Caco-2 (cell line): ENCODE measurements around the gene CSF2RB. TPM values are rescaled to one million over a fixed set of nuclear protein-coding genes. Genes with fewer than 3 reads are reported as not detected.

Experiments
- BruUV-seq: library from RNA; stranded (reverse); fragments of 400-500 nt; replicated peaks from 2 replicates; lab custom pipeline; 2021; lab: Mats Ljungman, UMichigan
- CTCF ChIA-PET: fragments of 300-600 bp; sonication (Branson Sonifier 250); formaldehyde crosslinking; loops from one replicate; lab custom pipeline; 2022; ENCODE audit warnings: antibody characterized with exemption; lab: Charles Lee
- POLR2A ChIA-PET: fragments of 300-600 bp; sonication (Branson Sonifier 250); formaldehyde crosslinking; loops from one replicate; lab custom pipeline; 2022; ENCODE audit warnings: antibody characterized with exemption; lab: Charles Lee
- DNase-seq, 2 experiments: peaks; one replicate each; pipeline versions ENCODE4 v3.0.0 to v3.0.0-alpha.2; 2020 to 2022
- H3K27me3 ChIP-seq: replicated peaks from 2 replicates; pipeline ENCODE4 v1.6.0; 2011; ENCODE audit warnings: low read length; ENCODE audit not compliant: control insufficient read depth, insufficient read depth
- H3K36me3 ChIP-seq: 2 replicates; pipeline ENCODE4 v1.5.1; 2011; ENCODE audit warnings: low read length; ENCODE audit not compliant: control insufficient read depth, insufficient read depth
- H3K4me1 ChIP-seq: fragments of 250-450 bp; sonication (Bioruptor Pico); 2 replicates; pipeline ENCODE4 v1.5.1; 2020; ENCODE audit warnings: mild to moderate bottlenecking
- H3K4me3 ChIP-seq: 2 replicates; pipeline ENCODE4 v1.5.1; 2011; ENCODE audit warnings: low read depth, mild to moderate bottlenecking, control low read depth, low read length
- H3K9me3 ChIP-seq: fragments of 250-450 bp; sonication (Bioruptor Pico); 2 replicates; pipeline ENCODE4 v1.5.1; 2020; ENCODE audit warnings: mild to moderate bottlenecking, moderate library complexity
- H3K27ac Mint-ChIP-seq: one replicate; pipeline ENCODE4 v1.8.0; 2022; ENCODE audit warnings: mixed read lengths; ENCODE audit not compliant: unreplicated experiment
- H3K27me3 Mint-ChIP-seq: one replicate; pipeline ENCODE4 v1.8.0; 2022; ENCODE audit warnings: mixed read lengths; ENCODE audit not compliant: insufficient read depth, unreplicated experiment
- H3K36me3 Mint-ChIP-seq: one replicate; pipeline ENCODE4 v1.8.0; 2022; ENCODE audit warnings: mild to moderate bottlenecking, mixed read lengths; ENCODE audit not compliant: insufficient read depth, unreplicated experiment
- H3K4me1 Mint-ChIP-seq: one replicate; pipeline ENCODE4 v1.8.0; 2022; ENCODE audit warnings: low read depth, mixed read lengths; ENCODE audit not compliant: unreplicated experiment
- H3K4me3 Mint-ChIP-seq: one replicate; pipeline ENCODE4 v1.8.0; 2022; ENCODE audit warnings: mild to moderate bottlenecking, moderate library complexity, mixed read lengths; ENCODE audit not compliant: unreplicated experiment
- H3K9me3 Mint-ChIP-seq: one replicate; pipeline ENCODE4 v1.8.0; 2022; ENCODE audit warnings: mixed read lengths; ENCODE audit not compliant: unreplicated experiment
- intact Hi-C: fragments of 100-400 bp; cut with micrococcal nuclease; formaldehyde crosslinking; loops from one replicate; pipeline ENCODE4 v1.10.0; 2022; ENCODE audit not compliant: unreplicated experiment
- total RNA-seq: library from RNA; stranded (reverse); gene quantifications from 2 replicates; pipeline ENCODE4 v1.2.3, GENCODE V29; 2022
- TF ChIP-seq, protein P1 (sequence below), 2 experiments: fragments of 200-600 bp in 1 of 2; IDR thresholded peaks; 1 replicate in 1 of 2; 2 replicates in 1 of 2; pipeline versions ENCODE4 v1.5.1 to v1.8.0; 2011 to 2022; ENCODE audit warnings: antibody characterized with exemption in 1 of 2, control low read depth in 1 of 2, inconsistent platforms in 1 of 2, low read depth in 1 of 2, low read length in 1 of 2, mild to moderate bottlenecking in 1 of 2, moderate library complexity in 1 of 2; ENCODE audit not compliant: insufficient read depth in 1 of 2, severe bottlenecking in 1 of 2, unreplicated experiment in 1 of 2

The CSF2RB gene
- total RNA-seq, 1 experiment from 2014 or later = not detected

DNA sequence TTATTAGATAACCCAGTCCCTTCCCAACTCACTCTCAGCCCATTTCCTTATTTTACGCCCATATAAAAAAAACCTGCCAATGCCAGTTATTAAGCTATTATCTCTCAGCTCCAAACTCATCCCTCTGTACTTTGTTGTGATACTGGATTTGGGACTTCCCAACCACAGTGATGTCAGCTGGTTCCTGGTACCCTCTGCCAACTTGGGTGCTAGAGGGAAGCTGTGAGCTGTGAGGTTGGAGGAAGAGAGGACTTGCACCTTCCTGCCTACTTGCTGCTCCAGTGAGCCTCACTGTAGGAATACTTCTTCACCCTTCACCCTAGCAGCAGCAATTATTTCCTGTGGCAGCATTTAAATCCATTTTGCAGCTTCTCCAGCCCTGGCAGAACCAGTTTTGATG, 19.2 kb upstream of the CSF2RB start:
- Mint-ChIP-seq H3K27me3 (peaks cover 13% of the 10 kb centered on the region), H3K9me3 (peaks cover 10% of the 10 kb centered on the region), H3K36me3 (no peaks in the 10 kb centered on the region), H3K4me3 (no peak overlapping the region), H3K4me1 (no peaks in the 10 kb centered on the region), H3K27ac (no peak overlapping the region)
- Histone ChIP-seq H3K36me3 (no peaks in the 10 kb centered on the region), H3K4me1 (no peaks in the 10 kb centered on the region), H3K27me3 (no peaks in the 10 kb centered on the region), H3K9me3 (no peaks in the 10 kb centered on the region), H3K4me3 (no peak overlapping the region)
- intact Hi-C loops = no loop called here
- ChIA-PET POLR2A (no interaction called here), CTCF (no interaction called here)
- BruUV-seq = no TSS peak
- TF ChIP-seq, protein P1, sequence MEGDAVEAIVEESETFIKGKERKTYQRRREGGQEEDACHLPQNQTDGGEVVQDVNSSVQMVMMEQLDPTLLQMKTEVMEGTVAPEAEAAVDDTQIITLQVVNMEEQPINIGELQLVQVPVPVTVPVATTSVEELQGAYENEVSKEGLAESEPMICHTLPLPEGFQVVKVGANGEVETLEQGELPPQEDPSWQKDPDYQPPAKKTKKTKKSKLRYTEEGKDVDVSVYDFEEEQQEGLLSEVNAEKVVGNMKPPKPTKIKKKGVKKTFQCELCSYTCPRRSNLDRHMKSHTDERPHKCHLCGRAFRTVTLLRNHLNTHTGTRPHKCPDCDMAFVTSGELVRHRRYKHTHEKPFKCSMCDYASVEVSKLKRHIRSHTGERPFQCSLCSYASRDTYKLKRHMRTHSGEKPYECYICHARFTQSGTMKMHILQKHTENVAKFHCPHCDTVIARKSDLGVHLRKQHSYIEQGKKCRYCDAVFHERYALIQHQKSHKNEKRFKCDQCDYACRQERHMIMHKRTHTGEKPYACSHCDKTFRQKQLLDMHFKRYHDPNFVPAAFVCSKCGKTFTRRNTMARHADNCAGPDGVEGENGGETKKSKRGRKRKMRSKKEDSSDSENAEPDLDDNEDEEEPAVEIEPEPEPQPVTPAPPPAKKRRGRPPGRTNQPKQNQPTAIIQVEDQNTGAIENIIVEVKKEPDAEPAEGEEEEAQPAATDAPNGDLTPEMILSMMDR (IDR thresholded peaks at IDR 0.05; ENCODE audit: insufficient read depth in 1 of 2, low read depth in 1 of 2, low read length in 1 of 2, severe bottlenecking in 1 of 2, unreplicated experiment in 1 of 2) = no peak
- no peak for DNase-seq

DNA sequence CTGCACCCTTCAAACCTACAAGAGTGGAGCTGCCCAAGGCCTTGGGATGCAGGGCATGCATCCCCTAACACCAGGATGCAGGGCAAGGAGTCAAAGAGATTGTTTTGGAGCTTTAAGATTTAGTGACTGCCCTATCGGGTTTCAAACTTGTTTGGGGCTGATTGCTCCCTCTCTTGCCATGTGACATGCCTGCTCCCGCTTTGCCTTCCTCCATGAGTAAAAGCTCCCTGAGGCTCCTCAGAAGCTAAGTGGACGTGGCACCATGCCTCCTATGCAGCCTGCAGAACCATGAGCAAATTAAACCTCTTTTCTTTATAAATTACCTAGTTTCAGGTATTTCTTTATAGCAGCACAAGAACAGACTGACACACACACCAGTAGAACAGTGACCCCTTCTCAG, 15.8 kb upstream of the CSF2RB start:
- POLR2A ChIA-PET = no interaction called here
- intact Hi-C loops = no loop called here
- no peaks in the 10 kb centered on the region for H3K9me3 ChIP-seq
- Mint-ChIP-seq H3K27ac (no peak overlapping the region), H3K4me3 (no peak overlapping the region), H3K4me1 (no peaks in the 10 kb centered on the region), H3K9me3 (peaks cover 10% of the 10 kb centered on the region), H3K36me3 (no peaks in the 10 kb centered on the region), H3K27me3 (peaks cover 11% of the 10 kb centered on the region)
- CTCF ChIA-PET = interaction anchor here (0.6 kb wide), 1 partner anchor 505 kb away, joined by 3 read pairs; no protein-coding TSS in a partner anchor
- no peaks in the 10 kb centered on the region for H3K4me1 ChIP-seq
- no peak overlapping the region for H3K4me3 ChIP-seq
- DNase-seq = no peak
- no TSS peak for BruUV-seq
- TF ChIP-seq, protein P1 (IDR thresholded peaks at IDR 0.05; ENCODE audit: insufficient read depth in 1 of 2, low read depth in 1 of 2, low read length in 1 of 2, severe bottlenecking in 1 of 2, unreplicated experiment in 1 of 2) = no peak
- no peaks in the 10 kb centered on the region for H3K36me3 ChIP-seq
- H3K27me3 ChIP-seq = no peaks in the 10 kb centered on the region

DNA sequence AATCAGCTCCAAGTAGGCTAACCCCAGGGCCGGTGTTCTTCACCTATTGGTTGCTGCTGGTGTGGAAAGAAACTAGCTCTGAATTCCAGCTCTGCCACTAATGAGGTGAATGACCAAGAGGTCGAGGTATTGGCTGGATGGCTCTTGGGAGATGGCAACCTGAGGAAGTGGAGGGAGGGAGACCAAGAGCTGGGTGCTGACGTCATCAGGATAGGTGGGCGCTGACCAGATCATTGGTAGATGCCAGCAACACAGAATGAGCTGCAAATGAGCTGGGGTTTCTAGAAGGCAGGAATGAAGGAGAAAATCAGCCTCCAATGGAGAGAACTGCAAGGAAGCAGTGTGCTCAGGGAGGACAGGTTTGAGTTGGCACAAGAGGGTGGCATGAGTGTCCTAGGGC, 14.7 kb upstream of the CSF2RB start:
- BruUV-seq = no TSS peak
- intact Hi-C loops = no loop called here
- H3K9me3 Mint-ChIP-seq = peaks cover 10% of the 10 kb centered on the region
- no peak overlapping the region for H3K4me3 Mint-ChIP-seq
- H3K4me1 ChIP-seq = no peaks in the 10 kb centered on the region
- CTCF ChIA-PET = no interaction called here
- H3K27me3 Mint-ChIP-seq = peaks cover 14% of the 10 kb centered on the region
- POLR2A ChIA-PET = no interaction called here
- H3K27ac Mint-ChIP-seq = no peak overlapping the region
- no peaks in the 10 kb centered on the region for H3K36me3 Mint-ChIP-seq
- H3K4me3 ChIP-seq = no peak overlapping the region
- no peaks in the 10 kb centered on the region for H3K9me3 ChIP-seq
- no peak for DNase-seq
- no peaks in the 10 kb centered on the region for H3K27me3 ChIP-seq
- H3K4me1 Mint-ChIP-seq = no peaks in the 10 kb centered on the region
- H3K36me3 ChIP-seq = no peaks in the 10 kb centered on the region
- TF ChIP-seq, protein P1 (IDR thresholded peaks at IDR 0.05; ENCODE audit: insufficient read depth in 1 of 2, low read depth in 1 of 2, low read length in 1 of 2, severe bottlenecking in 1 of 2, unreplicated experiment in 1 of 2) = no peak
